ENCODE measurements around the gene CD70.

DNA sequence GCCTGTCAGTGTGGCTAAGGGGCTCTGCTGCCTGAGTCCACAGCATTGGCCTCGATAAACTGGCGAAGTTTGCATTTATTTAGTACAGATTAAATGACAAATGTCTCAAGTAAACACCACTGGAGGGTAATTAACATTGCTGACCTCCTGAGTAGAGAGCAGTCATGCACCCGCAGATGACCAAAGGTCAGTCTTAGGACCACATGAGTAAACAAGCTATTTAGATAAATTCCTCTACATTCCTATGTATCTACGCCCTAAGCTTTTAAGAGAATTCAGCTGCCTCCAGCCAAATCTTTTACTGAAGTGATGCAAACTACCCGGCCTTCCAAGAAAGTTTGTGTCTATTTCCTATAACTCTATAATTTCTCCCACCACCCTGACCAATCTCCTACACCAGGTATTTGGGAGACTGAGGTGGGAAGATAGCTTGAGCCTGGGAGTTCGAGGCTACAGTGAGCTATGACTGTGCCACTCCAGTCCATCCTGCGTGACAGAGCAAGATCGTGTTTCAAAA is 22.9 kb downstream of the CD70 start:
- TF ChIP-seq, protein P1, sequence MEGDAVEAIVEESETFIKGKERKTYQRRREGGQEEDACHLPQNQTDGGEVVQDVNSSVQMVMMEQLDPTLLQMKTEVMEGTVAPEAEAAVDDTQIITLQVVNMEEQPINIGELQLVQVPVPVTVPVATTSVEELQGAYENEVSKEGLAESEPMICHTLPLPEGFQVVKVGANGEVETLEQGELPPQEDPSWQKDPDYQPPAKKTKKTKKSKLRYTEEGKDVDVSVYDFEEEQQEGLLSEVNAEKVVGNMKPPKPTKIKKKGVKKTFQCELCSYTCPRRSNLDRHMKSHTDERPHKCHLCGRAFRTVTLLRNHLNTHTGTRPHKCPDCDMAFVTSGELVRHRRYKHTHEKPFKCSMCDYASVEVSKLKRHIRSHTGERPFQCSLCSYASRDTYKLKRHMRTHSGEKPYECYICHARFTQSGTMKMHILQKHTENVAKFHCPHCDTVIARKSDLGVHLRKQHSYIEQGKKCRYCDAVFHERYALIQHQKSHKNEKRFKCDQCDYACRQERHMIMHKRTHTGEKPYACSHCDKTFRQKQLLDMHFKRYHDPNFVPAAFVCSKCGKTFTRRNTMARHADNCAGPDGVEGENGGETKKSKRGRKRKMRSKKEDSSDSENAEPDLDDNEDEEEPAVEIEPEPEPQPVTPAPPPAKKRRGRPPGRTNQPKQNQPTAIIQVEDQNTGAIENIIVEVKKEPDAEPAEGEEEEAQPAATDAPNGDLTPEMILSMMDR (IDR thresholded peaks at IDR 0.05), result no peak
- no peak for TF ChIP-seq POLR2A (IDR thresholded peaks at IDR 0.05)
- no peak for TF ChIP-seq POLR2AphosphoS5 (IDR thresholded peaks at IDR 0.05)

Data from breast epithelium (tissue), 3 donors.